ENCODE data around the gene IGFBP7.

IGFBP7 gene

DNA sequence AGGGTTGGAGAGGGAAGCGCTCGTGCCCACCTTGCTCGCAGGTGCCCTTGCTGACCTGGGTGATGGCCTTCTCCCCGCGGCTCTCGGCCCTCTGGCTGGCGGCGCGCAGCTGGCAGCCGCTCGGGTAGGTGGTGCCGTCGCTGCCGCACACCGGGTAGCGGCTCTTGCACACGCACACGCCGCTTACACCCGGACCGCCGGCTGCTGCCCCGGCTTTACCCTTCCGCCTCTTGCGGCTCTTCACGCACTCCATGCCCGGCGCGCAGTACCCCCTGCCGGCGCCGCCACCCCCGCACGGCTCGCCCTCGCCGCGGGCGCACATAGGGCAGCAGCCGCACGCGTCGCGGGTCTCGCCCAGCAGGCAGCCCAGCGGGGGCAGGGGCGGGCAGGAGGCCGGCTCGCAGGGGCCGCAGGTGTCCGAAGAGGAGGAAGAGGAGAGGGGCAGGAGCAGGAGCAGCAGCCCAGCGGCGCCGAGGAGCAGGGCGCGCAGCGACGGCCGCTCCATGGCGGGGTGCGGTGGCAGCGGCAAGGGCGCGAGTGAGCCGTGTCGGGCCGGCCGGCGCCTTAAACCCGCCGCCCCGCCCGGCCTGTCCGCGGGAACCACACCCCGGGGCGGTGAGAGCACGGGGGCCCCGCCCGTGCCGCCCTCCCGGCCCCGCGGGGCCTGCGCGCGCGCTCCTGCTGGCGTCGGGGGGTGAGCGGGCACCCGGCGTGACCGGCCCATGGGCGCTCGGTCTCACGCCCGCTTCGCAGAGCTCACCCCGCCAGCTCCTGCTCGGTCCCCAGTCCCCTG, at the start of gene IGFBP7:
Gene IGFBP7 (minus strand): TSS at position 539 of the 793 bp plus-strand sequence. CDS start 34 bp downstream, at position 505.
- Histone ChIP-seq H3K27me3 (ENCODE audit: control insufficient read depth, insufficient read depth, low read length) (no peaks in the 10 kb centered on the region), H2AFZ (peak within 1 kb of the TSS; percentile 58), H3K9ac (no peak within 1 kb of the TSS), H3K4me3 (ENCODE audit: low read depth, low read length) (peak within 1 kb of the TSS; percentile 41), H3K9me3 (ENCODE audit: control insufficient read depth, low read length) (no peaks in the 10 kb centered on the region), H3K4me2 (ENCODE audit: low read length) (peak within 1 kb of the TSS; percentile 52), H3K27ac (peak within 1 kb of the TSS; percentile 66), H3K79me2 (no peaks in the 10 kb centered on the region), H3K4me1 (no peaks in the 10 kb centered on the region), H3K36me3 (ENCODE audit: control insufficient read depth, insufficient read depth, low read length) (no peaks in the 10 kb centered on the region)
- TF ChIP-seq, protein P1, sequence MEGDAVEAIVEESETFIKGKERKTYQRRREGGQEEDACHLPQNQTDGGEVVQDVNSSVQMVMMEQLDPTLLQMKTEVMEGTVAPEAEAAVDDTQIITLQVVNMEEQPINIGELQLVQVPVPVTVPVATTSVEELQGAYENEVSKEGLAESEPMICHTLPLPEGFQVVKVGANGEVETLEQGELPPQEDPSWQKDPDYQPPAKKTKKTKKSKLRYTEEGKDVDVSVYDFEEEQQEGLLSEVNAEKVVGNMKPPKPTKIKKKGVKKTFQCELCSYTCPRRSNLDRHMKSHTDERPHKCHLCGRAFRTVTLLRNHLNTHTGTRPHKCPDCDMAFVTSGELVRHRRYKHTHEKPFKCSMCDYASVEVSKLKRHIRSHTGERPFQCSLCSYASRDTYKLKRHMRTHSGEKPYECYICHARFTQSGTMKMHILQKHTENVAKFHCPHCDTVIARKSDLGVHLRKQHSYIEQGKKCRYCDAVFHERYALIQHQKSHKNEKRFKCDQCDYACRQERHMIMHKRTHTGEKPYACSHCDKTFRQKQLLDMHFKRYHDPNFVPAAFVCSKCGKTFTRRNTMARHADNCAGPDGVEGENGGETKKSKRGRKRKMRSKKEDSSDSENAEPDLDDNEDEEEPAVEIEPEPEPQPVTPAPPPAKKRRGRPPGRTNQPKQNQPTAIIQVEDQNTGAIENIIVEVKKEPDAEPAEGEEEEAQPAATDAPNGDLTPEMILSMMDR (IDR thresholded peaks at IDR 0.05) = no peak

DNA sequence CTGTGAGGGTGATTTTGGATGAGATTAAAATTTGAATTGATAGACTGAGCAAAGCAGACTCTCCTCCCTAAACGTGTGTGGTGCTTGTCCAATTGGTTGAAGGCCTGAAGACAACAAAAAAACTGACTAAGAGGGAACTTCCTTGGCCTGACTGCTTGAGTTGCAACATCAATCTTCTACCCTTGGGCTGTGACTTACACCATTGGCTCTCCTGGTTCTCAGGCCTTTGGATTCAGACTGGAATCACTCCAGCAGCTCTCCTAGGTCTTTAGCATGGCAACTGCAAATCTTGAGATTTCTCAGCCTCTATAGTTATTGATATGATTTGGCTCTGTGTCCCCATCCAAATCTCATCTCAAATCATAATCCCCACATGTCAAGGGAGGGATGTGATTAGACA, 49.7 kb upstream of the IGFBP7 start:
- Histone ChIP-seq H3K9ac (no peak overlapping the region), H3K27me3 (ENCODE audit: control insufficient read depth, insufficient read depth, low read length) (no peaks in the 10 kb centered on the region), H3K4me1 (no peaks in the 10 kb centered on the region), H3K27ac (no peak overlapping the region), H3K79me2 (no peaks in the 10 kb centered on the region), H2AFZ (no peak overlapping the region), H3K9me3 (ENCODE audit: control insufficient read depth, low read length) (peaks cover 3% of the 10 kb centered on the region), H3K36me3 (ENCODE audit: control insufficient read depth, insufficient read depth, low read length) (no peaks in the 10 kb centered on the region), H3K4me3 (ENCODE audit: low read depth, low read length) (no peak overlapping the region), H3K4me2 (ENCODE audit: low read length) (no peak overlapping the region)
- TF ChIP-seq, protein P1 (IDR thresholded peaks at IDR 0.05) = no peak

- H3K79me2 ChIP-seq = no peaks in the 10 kb centered on the region
- H3K4me2 ChIP-seq (ENCODE audit: low read length) = no peak overlapping the region
- H3K36me3 ChIP-seq (ENCODE audit: control insufficient read depth, insufficient read depth, low read length) = no peaks in the 10 kb centered on the region
- no peak overlapping the region for H3K27ac ChIP-seq
- H3K27me3 ChIP-seq (ENCODE audit: control insufficient read depth, insufficient read depth, low read length) = no peaks in the 10 kb centered on the region
- no peaks in the 10 kb centered on the region for H3K4me1 ChIP-seq
- no peak overlapping the region for H2AFZ ChIP-seq
- no peaks in the 10 kb centered on the region for H3K9me3 ChIP-seq (ENCODE audit: control insufficient read depth, low read length)
- H3K9ac ChIP-seq = no peak overlapping the region
- TF ChIP-seq, protein P1 (IDR thresholded peaks at IDR 0.05) = no peak
- no peak overlapping the region for H3K4me3 ChIP-seq (ENCODE audit: low read depth, low read length)
These were observed 48.6 kb upstream of the IGFBP7 start for GRCh38 chr4:57158762-57159161.

DNA sequence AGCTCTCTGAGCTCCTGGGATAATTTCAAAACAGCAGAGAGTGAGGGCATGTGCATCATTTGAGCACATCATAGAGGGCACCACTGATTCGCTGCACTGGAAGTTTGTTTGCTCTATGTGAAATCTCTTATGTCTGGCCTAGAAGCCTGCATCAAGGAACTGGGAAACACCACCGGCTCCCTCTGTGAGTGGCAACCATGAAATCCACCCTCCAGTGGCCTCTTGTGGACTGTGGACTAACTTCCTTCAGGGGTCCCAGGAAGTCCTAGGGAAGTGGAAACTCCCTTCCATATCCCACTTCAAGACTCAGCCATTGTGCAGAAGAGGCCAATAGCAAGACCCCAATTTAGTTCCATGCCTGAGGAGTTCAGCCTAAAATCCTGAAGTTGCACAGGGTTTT, 48.0 kb upstream of the IGFBP7 start:
- Histone ChIP-seq H3K79me2 (no peaks in the 10 kb centered on the region), H3K4me2 (ENCODE audit: low read length) (no peak overlapping the region), H3K4me1 (no peaks in the 10 kb centered on the region), H3K27me3 (ENCODE audit: control insufficient read depth, insufficient read depth, low read length) (no peaks in the 10 kb centered on the region), H3K4me3 (ENCODE audit: low read depth, low read length) (no peak overlapping the region), H3K27ac (no peak overlapping the region), H3K9ac (no peak overlapping the region), H3K9me3 (ENCODE audit: control insufficient read depth, low read length) (no peaks in the 10 kb centered on the region), H2AFZ (no peak overlapping the region), H3K36me3 (ENCODE audit: control insufficient read depth, insufficient read depth, low read length) (no peaks in the 10 kb centered on the region)
- TF ChIP-seq, protein P1 (IDR thresholded peaks at IDR 0.05) = no peak
